Neural cell (in vitro differentiated cells): ENCODE data around the gene PDGFB. TPM values are rescaled to one million over a fixed set of nuclear protein-coding genes. Genes with fewer than 3 reads are reported as not detected.

Source experiments
- H2AFZ ChIP-seq: fragments of 200-600, 300-800 bp; sonication (generic), shearing (Covaris generic); 2 replicates; pipeline ENCODE4 v1.6.0; 2014; ENCODE audit warnings: low read depth, mild to moderate bottlenecking, antibody characterized with exemption, low read length, moderate library complexity
- H3F3A ChIP-seq: fragments of 200-600 bp; shearing (Covaris generic); 2 replicates; pipeline ENCODE4 v1.6.1; 2016; ENCODE audit warnings: mild to moderate bottlenecking, moderate library complexity, mixed read lengths, antibody characterized with exemption, low read length; ENCODE audit not compliant: insufficient read depth, poor library complexity, severe bottlenecking
- H3K27ac ChIP-seq: fragments of 200-600, 300-800 bp; sonication (generic), shearing (Covaris generic); 2 replicates; pipeline ENCODE4 v1.5.1; 2014; ENCODE audit warnings: mild to moderate bottlenecking, low read length, moderate library complexity
- H3K27me3 ChIP-seq: fragments of 300-800, 200-600 bp; sonication (generic), shearing (Covaris generic); 2 replicates; pipeline ENCODE4 v1.6.0; 2014; ENCODE audit warnings: mild to moderate bottlenecking, low read depth, low read length, moderate library complexity; ENCODE audit not compliant: insufficient read depth
- H3K36me3 ChIP-seq: fragments of 300-800, 200-600 bp; sonication (generic), shearing (Covaris generic); 2 replicates; pipeline ENCODE4 v1.5.1; 2014; ENCODE audit warnings: mild to moderate bottlenecking, antibody characterized with exemption, low read length, moderate library complexity; ENCODE audit not compliant: insufficient read depth
- H3K4me2 ChIP-seq: fragments of 300-800, 200-600 bp; sonication (generic), shearing (Covaris generic); 2 replicates; pipeline ENCODE4 v1.6.0; 2014; ENCODE audit warnings: mild to moderate bottlenecking, low read length
- H3K4me3 ChIP-seq: fragments of 300-800, 200-600 bp; sonication (generic), shearing (Covaris generic); 2 replicates; pipeline ENCODE4 v1.5.1; 2014; ENCODE audit warnings: mild to moderate bottlenecking, low read length, moderate library complexity
- H3K79me2 ChIP-seq: fragments of 200-600 bp; shearing (Covaris generic); replicated peaks from 2 replicates; pipeline ENCODE4 v1.6.0; 2014; ENCODE audit warnings: mild to moderate bottlenecking, low read length, moderate library complexity; ENCODE audit not compliant: insufficient read depth
- H3K9ac ChIP-seq: fragments of 300-800, 200-600 bp; sonication (generic), shearing (Covaris generic); 2 replicates; pipeline ENCODE4 v1.6.1; 2016; ENCODE audit warnings: mild to moderate bottlenecking, low read length, mixed read lengths
- H3K9me2 ChIP-seq: fragments of 200-600 bp; shearing (Covaris generic); 2 replicates; pipeline ENCODE4 v1.6.1; 2016; ENCODE audit warnings: mild to moderate bottlenecking, low read length, mixed read lengths; ENCODE audit not compliant: insufficient read depth
- H3K9me3 ChIP-seq: fragments of 200-600, 300-800 bp; sonication (generic), shearing (Covaris generic); 2 replicates; pipeline ENCODE4 v1.6.1; 2016; ENCODE audit warnings: mild to moderate bottlenecking, mixed run types, low read length, moderate library complexity, mixed read lengths
- H4K20me1 ChIP-seq: fragments of 200-600 bp; shearing (Covaris generic); 2 replicates; pipeline ENCODE4 v1.6.1; 2016; ENCODE audit warnings: mild to moderate bottlenecking, mixed run types; ENCODE audit not compliant: insufficient read depth
- CTCF ChIP-seq: fragments of 450-650 bp; IDR thresholded peaks from 2 replicates; pipeline ENCODE4 v1.5.1; 2014; ENCODE audit warnings: antibody characterized with exemption, mild to moderate bottlenecking, moderate library complexity; ENCODE audit not compliant: poor library complexity, severe bottlenecking
- EP300 ChIP-seq: fragments of 450-650 bp; conservative IDR thresholded peaks from 2 replicates; pipeline ENCODE4 v1.6.1; 2014; ENCODE audit warnings: antibody characterized with exemption, mild to moderate bottlenecking, moderate library complexity; ENCODE audit not compliant: poor library complexity, severe bottlenecking
- EZH2 ChIP-seq: fragments of 200-600, 300-800 bp; shearing (Covaris generic), sonication (generic); IDR thresholded peaks from 2 replicates; pipeline ENCODE4 v1.6.1; 2014; ENCODE audit warnings: antibody characterized with exemption, low read length, borderline replicate concordance, mild to moderate bottlenecking; ENCODE audit not compliant: insufficient read depth, poor library complexity, severe bottlenecking
- MXI1 ChIP-seq: fragments of 450-650 bp; conservative IDR thresholded peaks from 2 replicates; pipeline ENCODE4 v1.6.1; 2014; ENCODE audit warnings: antibody characterized with exemption, mild to moderate bottlenecking; ENCODE audit not compliant: poor library complexity, severe bottlenecking
- POLR2AphosphoS5 ChIP-seq: IDR thresholded peaks from 2 replicates; pipeline ENCODE4 v1.6.1; 2012
- RAD21 ChIP-seq: fragments of 450-650 bp; conservative IDR thresholded peaks from 2 replicates; pipeline ENCODE4 v1.6.1; 2014; ENCODE audit warnings: antibody characterized with exemption, mild to moderate bottlenecking, moderate library complexity
- REST ChIP-seq: IDR thresholded peaks from 2 replicates; pipeline ENCODE4 v1.6.1; 2012; ENCODE audit warnings: borderline replicate concordance
- SMC3 ChIP-seq: fragments of 450-650 bp; conservative IDR thresholded peaks from 2 replicates; pipeline ENCODE4 v1.6.1; 2014; ENCODE audit warnings: antibody characterized with exemption, mild to moderate bottlenecking, moderate library complexity; ENCODE audit not compliant: poor library complexity
- TAF1 ChIP-seq: IDR thresholded peaks from 2 replicates; pipeline ENCODE4 v1.6.1; 2012; ENCODE audit warnings: low read depth
- polyA plus RNA-seq: library from polyadenylated mRNA; depleted of rRNA; stranded (reverse); fragments of >200 nt; gene quantifications from 2 replicates; pipeline ENCODE4 v1.2.3, GENCODE V29; 2014

The PDGFB gene
- polyA plus RNA-seq, 1 donor from 2014 or later: 0.61 TPM

GRCh38 chr22:39257901-39258475 lies 13.2 kb upstream of the PDGFB start:
- no peaks in the 10 kb centered on the region for H3K79me2 ChIP-seq
- no peak overlapping the region for H2AFZ ChIP-seq
- TF ChIP-seq SMC3 (no peak), REST (no peak), EZH2 (no peak), CTCF (no peak), POLR2AphosphoS5 (no peak), TAF1 (no peak), RAD21 (no peak), EP300 (no peak), MXI1 (no peak)
- H3F3A ChIP-seq: no peaks in the 10 kb centered on the region
- H3K9ac ChIP-seq: no peak overlapping the region
- H3K9me3 ChIP-seq: no peaks in the 10 kb centered on the region
- no peak overlapping the region for H3K27ac ChIP-seq
- no peaks in the 10 kb centered on the region for H4K20me1 ChIP-seq
- H3K4me3 ChIP-seq: no peak overlapping the region
- H3K9me2 ChIP-seq: no peaks in the 10 kb centered on the region
- no peaks in the 10 kb centered on the region for H3K36me3 ChIP-seq
- H3K27me3 ChIP-seq: no peaks in the 10 kb centered on the region
- H3K4me2 ChIP-seq: no peak overlapping the region

- H3K4me3 ChIP-seq: no peak overlapping the region
- no peaks in the 10 kb centered on the region for H3K27me3 ChIP-seq
- H3K27ac ChIP-seq: no peak overlapping the region
- H4K20me1 ChIP-seq: no peaks in the 10 kb centered on the region
- no peaks in the 10 kb centered on the region for H3K36me3 ChIP-seq
- H2AFZ ChIP-seq: no peak overlapping the region
- no peaks in the 10 kb centered on the region for H3K9me3 ChIP-seq
- H3K9me2 ChIP-seq: no peaks in the 10 kb centered on the region
- H3K9ac ChIP-seq: no peak overlapping the region
- TF ChIP-seq CTCF: no peak
- no peak for TF ChIP-seq REST
- TF ChIP-seq EP300: no peak
- no peak for TF ChIP-seq RAD21
- TF ChIP-seq EZH2: no peak
- no peak for TF ChIP-seq TAF1
- no peak for TF ChIP-seq MXI1
- no peaks in the 10 kb centered on the region for H3F3A ChIP-seq
- no peaks in the 10 kb centered on the region for H3K79me2 ChIP-seq
- H3K4me2 ChIP-seq: no peak overlapping the region
Observed at GRCh38 chr22:39256979-39257378, 12.2 kb upstream of the PDGFB start.
